HG03064 (cell line): ENCODE measurements around the gene TCN1.
"Not testable (repeated sequence)": the region's sequence is repeated elsewhere in the genome, so short reads cannot be mapped to it uniquely, and the experiment has no call there.

ENCODE experiments used
- ATAC-seq: cut with Tn5 transposase; IDR thresholded peaks from one replicate; pipeline ENCODE4 v1.9.1; 2021; ENCODE audit warnings: low read depth; ENCODE audit not compliant: unreplicated experiment

The TCN1 gene

GRCh38 chr11:59859673-59860072, 6.6 kb downstream of the TCN1 start:
- no peak for ATAC-seq

DNA sequence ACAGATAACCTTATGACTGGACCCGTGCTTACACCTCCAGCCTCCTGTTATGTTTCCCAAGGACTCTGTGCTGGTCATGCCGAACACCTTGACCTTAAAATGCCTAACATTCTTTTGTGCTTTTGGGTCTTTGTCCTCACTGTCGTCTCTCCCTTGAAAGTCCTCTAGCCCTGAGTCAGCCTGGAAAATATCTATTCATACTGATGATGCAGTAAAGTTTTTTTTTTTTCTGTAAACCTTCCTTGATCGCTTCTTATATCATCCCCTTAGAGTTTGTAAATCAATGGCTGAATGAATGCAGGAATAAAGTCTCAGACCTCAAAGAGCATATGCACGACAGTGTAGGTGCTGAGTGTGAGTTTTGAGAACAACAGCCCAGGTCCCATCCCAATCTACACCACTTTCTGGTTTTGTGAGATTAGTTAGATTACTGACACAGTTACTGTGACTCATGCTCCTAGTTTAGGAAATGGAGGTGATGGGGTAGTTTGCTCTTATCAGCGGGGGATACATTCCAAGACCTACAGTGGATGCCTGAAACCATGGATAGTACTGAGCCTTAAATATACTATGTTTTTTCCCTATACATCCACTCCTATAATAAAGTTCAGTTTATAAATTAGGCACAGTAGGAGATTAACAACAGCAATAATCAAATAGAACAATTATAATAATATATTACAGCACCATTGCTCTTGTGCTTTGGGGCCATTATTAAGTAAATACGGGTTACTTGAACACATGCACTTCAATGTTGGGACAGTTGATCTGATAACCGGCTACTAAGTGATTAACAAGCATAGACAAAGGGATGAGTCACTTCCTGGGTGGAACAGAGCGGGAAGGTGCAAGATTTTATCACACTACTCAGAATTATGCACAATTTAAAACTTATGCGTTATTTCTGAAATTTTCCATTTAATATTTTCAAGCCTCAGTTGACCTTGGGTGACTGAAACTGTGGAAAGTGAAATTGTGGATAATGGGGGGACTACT, 8.6 kb downstream of the TCN1 start:
- no peak for ATAC-seq

DNA sequence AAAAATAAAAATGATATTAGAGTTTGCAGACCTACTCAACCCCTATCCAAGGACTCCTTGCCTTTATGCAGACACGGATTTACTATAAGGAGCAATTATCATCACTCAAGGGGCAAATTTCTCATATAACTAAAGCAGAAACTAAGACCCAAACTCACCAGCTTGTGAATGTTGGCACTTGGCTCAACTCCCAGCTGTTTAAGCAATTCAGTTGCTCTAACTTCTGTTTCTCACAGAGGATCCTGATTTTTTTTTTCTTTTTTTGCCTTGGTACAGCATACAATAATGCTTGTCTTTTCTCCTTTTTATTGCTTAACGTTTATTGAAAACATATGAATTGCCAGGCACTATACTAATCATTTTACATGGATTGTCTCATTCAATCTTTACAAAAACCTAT, 11.4 kb downstream of the TCN1 start:
- no peak for ATAC-seq

- ATAC-seq = not testable (repeated sequence)
Observed at GRCh38 chr11:59851416-59851815, 14.9 kb downstream of the TCN1 start.

GRCh38 chr11:59849551-59849950, 16.7 kb downstream of the TCN1 start:
- ATAC-seq = not testable (repeated sequence)

GRCh38 chr11:59849129-59849528, 17.2 kb downstream of the TCN1 start:
- ATAC-seq = no peak

GRCh38 chr11:59848439-59848838, 17.8 kb downstream of the TCN1 start:
- ATAC-seq = not testable (repeated sequence)

GRCh38 chr11:59847626-59848025, 18.7 kb downstream of the TCN1 start:
- no peak for ATAC-seq

DNA sequence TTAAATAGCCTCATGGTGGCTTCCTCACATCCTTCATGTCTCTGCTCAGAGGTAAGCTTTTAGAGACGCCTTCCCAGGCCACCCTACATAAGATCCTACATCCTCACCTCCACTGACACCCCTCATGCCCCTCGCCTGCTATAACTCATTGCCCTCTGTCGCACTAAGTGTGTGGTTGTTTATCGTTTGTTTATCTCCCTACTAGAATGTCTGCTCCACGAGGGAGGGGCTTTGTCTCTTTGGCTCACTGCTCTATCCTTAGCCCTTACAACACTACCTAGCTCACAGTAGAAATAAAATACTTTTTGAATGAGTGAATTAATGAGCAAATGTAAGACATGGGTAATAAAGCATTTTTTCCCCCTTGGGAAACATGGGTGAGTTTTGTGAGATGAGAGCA, 19.7 kb downstream of the TCN1 start:
- no peak for ATAC-seq

DNA sequence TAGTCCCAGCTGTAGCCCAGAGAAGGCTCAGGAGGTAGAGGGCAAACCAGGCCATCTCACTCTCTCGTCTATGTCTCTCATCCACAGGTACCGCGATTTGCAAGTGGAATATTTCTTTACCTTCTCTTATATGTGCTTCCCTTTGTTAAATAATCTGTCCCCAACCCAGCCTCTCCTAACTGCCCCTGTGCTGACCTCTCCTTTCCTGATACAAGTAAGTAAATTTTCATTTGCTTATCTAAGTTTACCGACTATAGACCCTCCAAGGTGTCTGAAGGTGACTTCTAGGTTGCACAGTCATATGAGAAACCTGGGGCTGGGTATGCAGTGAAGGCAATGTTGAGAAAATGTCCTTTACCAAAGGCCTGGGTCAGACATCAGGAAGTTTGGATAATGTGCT, 20.9 kb downstream of the TCN1 start, which contains the start of gene CBLIF:
Gene CBLIF, minus strand, starts transcription at position 101 of the 400 bp plus-strand sequence. Its CDS starts 46 bp downstream, at position 55.
- ATAC-seq = no peak

DNA sequence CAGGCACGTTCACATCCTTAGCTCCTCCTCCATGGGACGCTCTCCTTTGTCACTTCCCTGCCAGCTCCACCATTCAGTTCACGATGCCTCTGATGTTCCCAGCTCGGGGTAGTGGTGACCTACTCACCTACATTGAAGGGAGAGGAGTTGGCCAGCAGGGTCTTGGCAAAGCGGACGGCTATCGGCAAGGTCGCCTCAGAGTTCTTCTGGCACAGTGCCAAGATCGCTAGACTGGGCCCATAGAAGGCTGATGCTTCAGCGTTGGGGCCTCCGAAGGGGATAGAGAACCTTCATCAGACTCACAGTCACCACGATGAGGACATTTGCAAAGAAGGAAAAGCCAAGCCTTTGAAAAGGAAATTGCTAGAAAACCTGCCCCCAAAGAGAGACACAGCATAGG, 24.0 kb downstream of the TCN1 start:
- ATAC-seq = no peak

DNA sequence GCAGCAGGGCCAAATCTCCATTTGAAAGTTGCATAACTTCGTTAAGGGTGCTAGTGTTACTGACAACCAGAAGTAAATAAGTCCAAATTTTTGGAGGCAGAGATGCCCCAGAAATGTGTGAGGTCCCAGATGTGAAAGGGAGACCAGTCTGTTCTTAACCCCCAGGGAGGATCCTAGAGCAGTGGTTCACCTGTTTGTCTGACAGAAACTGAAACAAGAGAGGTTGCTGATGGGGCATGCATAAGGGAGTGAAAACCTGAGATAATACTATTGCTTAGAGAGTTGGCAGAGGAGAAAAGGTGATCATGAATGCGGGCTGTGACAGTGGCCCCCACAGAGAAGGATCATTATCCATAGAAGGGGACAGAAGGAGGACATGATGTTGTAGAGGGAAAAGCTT, 24.8 kb downstream of the TCN1 start:
- no peak for ATAC-seq

- ATAC-seq = no peak
Observed at GRCh38 chr11:59839615-59840014, 26.7 kb downstream of the TCN1 start.

DNA sequence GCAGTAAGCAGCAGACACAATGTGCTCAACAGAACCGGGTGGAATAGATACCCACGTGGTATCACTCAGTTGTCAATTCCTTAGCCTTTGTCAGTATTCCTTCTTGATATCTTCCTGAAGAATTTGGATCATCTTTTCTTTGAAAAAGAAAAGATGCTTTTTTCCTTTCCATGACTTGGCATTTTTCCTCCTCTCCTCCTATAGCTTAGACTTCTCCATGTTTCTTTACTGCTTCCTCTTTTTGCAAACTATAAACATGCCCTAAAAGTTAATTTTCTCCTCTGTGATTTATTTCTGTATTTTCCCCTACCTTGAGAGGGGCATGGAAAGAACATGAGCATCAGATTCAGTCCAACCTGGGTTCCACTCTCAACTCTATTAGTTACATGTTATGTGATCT, 32.7 kb downstream of the TCN1 start:
- ATAC-seq = no peak

GRCh38 chr11:59829358-59829757, 36.9 kb downstream of the TCN1 start:
- ATAC-seq = no peak

DNA sequence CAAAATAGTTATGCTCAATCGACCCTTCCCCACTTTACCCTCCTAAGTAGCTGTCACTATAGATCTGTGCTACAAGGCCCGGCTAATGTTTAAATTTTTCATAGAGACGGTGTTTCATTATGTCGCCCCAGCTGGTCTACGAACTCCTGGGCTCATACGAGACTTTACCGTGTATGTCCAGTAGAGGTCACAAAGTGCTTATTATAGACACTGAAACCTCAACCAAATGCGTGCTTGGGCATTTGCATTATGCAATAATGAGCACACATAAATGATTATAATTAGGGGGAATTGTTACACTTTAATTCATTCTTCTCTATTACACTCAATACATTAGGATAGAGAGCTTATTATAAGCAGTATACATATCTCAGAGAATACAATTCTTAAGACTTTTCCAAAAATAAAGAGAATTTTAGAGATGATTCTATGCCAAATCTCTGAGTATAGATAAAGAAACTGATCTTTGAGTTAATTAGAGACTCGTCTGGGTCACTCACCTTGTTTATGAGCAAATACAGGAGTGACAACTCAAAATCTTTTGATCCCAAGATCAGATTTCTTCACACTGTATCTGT, 43.2 kb downstream of the TCN1 start:
- peak; percentile 82 for ATAC-seq

DNA sequence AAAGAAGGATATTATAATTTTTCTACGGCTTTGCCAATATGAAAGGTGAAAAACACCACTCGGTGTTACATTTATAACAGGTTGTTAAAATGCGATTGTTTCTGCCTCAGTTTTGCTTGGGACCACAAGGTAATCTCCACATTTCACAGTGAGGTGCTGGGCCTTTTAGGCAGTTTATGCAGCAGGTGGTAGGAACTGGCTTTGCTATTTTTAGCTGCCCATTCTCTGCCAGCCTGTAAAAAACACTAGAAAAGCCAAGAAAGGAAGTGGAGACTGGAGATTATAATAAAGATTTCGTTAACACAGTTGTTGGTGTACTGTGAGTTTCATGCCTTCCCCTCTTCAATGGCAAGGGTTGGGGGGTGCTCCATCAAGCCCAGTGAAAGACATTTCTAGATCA, 47.7 kb downstream of the TCN1 start:
- no peak for ATAC-seq

DNA sequence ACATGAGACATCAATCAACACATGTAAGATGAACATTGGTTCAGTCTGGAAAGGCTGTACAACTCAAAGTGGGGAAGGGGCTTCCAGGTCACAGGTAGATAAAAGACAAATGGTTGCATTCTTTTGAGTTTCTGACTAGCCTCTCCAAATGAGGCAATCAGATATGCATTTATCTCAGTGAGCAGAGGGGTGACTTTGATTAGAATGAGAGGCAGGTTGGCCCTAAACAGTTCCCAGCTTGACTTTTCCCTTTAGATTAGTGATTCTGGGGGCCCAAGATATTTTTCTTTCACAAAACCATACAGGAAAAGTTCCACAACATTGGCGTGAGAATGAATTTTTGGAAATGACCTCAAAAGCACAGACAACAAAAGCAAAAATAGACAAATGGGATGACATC, 49.9 kb downstream of the TCN1 start:
- not testable (repeated sequence) for ATAC-seq

DNA sequence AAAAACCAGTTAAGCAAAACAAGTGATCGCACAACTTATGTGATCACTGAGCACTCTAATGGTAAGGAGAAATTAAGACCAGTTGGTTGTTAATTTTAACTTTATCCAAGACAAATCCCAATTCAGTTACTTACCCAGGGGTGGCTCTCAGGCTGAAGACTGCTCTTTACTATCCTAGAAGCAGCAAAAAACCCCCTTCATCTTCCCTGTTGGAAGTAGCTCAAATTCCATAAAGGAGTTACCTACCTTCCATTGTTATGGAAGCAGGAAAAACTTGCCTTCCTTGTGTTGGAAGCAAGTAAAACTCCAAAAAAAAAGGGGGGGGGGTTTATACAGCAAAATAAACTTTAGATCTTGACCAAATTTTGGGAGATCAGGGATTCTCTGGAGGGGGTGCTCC, 50.5 kb downstream of the TCN1 start:
- no peak for ATAC-seq

DNA sequence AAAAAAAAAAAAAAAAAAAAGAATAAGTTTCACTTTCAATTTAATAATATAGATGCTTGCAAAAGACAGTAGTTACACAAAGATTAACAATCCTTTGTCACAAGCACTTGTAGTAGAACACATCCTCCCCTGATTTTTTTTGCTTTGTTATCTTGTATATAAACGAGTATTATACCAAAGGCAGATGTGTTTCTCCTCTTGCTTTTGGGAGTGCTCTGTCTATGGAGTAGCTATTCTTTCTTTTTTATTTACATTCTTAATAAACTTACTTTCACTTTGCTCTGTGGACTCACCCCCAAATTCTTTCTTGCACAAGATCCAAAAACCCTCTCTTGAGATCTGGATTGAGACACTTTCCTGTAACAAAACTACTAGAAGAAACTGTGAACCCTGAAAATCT, 52.3 kb downstream of the TCN1 start:
- no peak for ATAC-seq

- no peak for ATAC-seq
Observed at GRCh38 chr11:59813364-59813763, 52.9 kb downstream of the TCN1 start.

- ATAC-seq = no peak
Observed at GRCh38 chr11:59812220-59812619, 54.1 kb downstream of the TCN1 start.
